MCF 10A (cell line): Measurements from ENCODE around the gene BTG1. TPM values are rescaled to one million over a fixed set of nuclear protein-coding genes. Genes with fewer than 3 reads are reported as not detected.

Experiments used
- BruUV-seq: library from RNA; stranded (reverse); fragments of 400-500 nt; replicated peaks from 2 replicates; lab custom pipeline; 2021; lab: Mats Ljungman, UMichigan
- CTCF ChIA-PET: fragments of 300-600 bp; sonication (Branson Sonifier 250); formaldehyde crosslinking; extraction: SDS; loops from one replicate; lab custom pipeline; 2021; ENCODE audit warnings: antibody characterized with exemption, inconsistent platforms; lab: Yijun Ruan, JAX
- POLR2A ChIA-PET: fragments of 300-600, 350-650 bp; sonication (Branson Sonifier 250); formaldehyde crosslinking; extraction: SDS; loops from one replicate; lab custom pipeline; 2020; ENCODE audit warnings: antibody characterized with exemption, inconsistent platforms; lab: Yijun Ruan, JAX
- DNase-seq: peaks from one replicate; pipeline ENCODE4 v3.0.0-alpha.2; 2018; ENCODE audit not compliant: unreplicated experiment
- H3K27ac Mint-ChIP-seq: one replicate; pipeline ENCODE4 v1.8.0; 2022; ENCODE audit warnings: mild to moderate bottlenecking, low read depth, mixed read lengths; ENCODE audit not compliant: unreplicated experiment
- H3K27me3 Mint-ChIP-seq: one replicate; pipeline ENCODE4 v1.8.0; 2022; ENCODE audit warnings: mixed read lengths; ENCODE audit not compliant: insufficient read depth, unreplicated experiment
- H3K36me3 Mint-ChIP-seq: one replicate; pipeline ENCODE4 v1.8.0; 2022; ENCODE audit warnings: mild to moderate bottlenecking, moderate library complexity, mixed read lengths; ENCODE audit not compliant: insufficient read depth, unreplicated experiment
- H3K4me1 Mint-ChIP-seq: one replicate; pipeline ENCODE4 v1.8.0; 2022; ENCODE audit warnings: mixed read lengths; ENCODE audit not compliant: insufficient read depth, unreplicated experiment
- H3K4me3 Mint-ChIP-seq: one replicate; pipeline ENCODE4 v1.8.0; 2022; ENCODE audit warnings: mild to moderate bottlenecking, moderate library complexity, mixed read lengths; ENCODE audit not compliant: unreplicated experiment
- H3K9me3 Mint-ChIP-seq: one replicate; pipeline ENCODE4 v1.8.0; 2022; ENCODE audit warnings: mixed read lengths; ENCODE audit not compliant: unreplicated experiment
- intact Hi-C: fragments of 100-400 bp; cut with micrococcal nuclease; formaldehyde crosslinking; loops from 2 replicates; pipeline ENCODE4 v1.14.1; 2022
- total RNA-seq: library from RNA; stranded (reverse); gene quantifications from 2 replicates; pipeline ENCODE4 v1.2.3, GENCODE V29; 2022
- TF ChIP-seq, protein P1 (sequence below): fragments of 200-600 bp; IDR thresholded peaks from one replicate; pipeline ENCODE4 v1.8.0; 2022; ENCODE audit warnings: antibody characterized with exemption, mild to moderate bottlenecking; ENCODE audit not compliant: unreplicated experiment

Gene BTG1
- total RNA-seq, 1 experiment from 2014 or later = 128 TPM

DNA sequence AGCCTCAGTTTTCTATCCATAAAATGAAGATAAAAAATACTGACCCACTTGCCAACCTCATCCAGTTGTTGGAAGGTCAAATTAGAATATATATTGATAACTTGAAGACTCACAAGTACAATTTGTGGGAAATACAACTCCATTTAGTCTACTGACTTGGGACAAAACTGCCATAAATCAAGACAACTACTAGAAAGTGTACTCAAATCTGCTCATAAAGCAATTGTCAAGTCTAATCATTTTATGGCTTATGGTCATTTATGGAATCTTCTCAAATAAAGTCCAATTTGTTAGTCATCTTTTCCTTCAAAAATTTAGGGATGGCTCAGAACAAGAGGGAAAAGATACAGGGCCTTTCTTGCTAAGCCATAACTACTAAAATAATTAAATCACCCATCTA, 7.0 kb downstream of the BTG1 start:
- Mint-ChIP-seq H3K4me3 (peak overlapping the region; percentile 89), H3K4me1 (peaks cover 49% of the 10 kb centered on the region), H3K9me3 (no peaks in the 10 kb centered on the region), H3K27me3 (no peaks in the 10 kb centered on the region), H3K27ac (peak overlapping the region; percentile 74), H3K36me3 (peaks cover 99% of the 10 kb centered on the region)
- CTCF ChIA-PET = interaction anchor here (0.6 to 2.6 kb wide), 3 partner anchors 430 to 757 kb away, joined by 3 to 22 read pairs (median 3); no protein-coding TSS in a partner anchor
- no TSS peak for BruUV-seq
- POLR2A ChIA-PET = interaction anchor here (0.6 to 10.8 kb wide), 24 partner anchors 7 to 758 kb away, joined by 3 to 198 read pairs (median 6); partner anchors contain the start of gene BTG1
- intact Hi-C loops = loop anchor here (2.0 kb wide), 1 partner anchor 104 kb away; no protein-coding TSS in a partner anchor
- no peak for DNase-seq
- TF ChIP-seq, protein P1, sequence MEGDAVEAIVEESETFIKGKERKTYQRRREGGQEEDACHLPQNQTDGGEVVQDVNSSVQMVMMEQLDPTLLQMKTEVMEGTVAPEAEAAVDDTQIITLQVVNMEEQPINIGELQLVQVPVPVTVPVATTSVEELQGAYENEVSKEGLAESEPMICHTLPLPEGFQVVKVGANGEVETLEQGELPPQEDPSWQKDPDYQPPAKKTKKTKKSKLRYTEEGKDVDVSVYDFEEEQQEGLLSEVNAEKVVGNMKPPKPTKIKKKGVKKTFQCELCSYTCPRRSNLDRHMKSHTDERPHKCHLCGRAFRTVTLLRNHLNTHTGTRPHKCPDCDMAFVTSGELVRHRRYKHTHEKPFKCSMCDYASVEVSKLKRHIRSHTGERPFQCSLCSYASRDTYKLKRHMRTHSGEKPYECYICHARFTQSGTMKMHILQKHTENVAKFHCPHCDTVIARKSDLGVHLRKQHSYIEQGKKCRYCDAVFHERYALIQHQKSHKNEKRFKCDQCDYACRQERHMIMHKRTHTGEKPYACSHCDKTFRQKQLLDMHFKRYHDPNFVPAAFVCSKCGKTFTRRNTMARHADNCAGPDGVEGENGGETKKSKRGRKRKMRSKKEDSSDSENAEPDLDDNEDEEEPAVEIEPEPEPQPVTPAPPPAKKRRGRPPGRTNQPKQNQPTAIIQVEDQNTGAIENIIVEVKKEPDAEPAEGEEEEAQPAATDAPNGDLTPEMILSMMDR = no peak

DNA sequence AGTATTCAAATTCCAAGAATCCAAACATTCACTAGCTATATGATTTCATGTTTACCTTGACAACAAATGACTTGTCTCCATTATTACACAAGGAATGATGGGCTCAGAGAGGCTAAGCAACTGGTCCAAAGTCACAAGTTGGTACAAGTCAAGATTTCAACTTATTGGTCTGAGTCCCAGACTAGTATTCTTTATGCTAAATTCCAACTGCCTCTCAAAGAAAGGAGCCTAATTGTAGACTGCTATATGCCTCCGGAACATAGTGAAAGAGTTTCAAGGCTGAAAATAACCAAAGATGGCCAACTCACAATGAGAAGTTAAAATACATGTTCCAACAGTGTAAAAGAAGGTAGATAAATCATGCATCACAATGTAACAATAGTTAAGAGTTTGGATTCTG, 7.5 kb downstream of the BTG1 start:
- no TSS peak for BruUV-seq
- Mint-ChIP-seq H3K4me3 (peak overlapping the region; percentile 89), H3K27ac (peak overlapping the region; percentile 74), H3K27me3 (no peaks in the 10 kb centered on the region), H3K9me3 (no peaks in the 10 kb centered on the region), H3K4me1 (peaks cover 54% of the 10 kb centered on the region), H3K36me3 (peaks cover 96% of the 10 kb centered on the region)
- POLR2A ChIA-PET = interaction anchor here (0.6 to 10.8 kb wide), 43 partner anchors 8 to 757 kb away, joined by 3 to 198 read pairs (median 4); partner anchors contain the start of gene BTG1
- DNase-seq = peak; percentile 74
- CTCF ChIA-PET = interaction anchor here (0.6 to 2.6 kb wide), 7 partner anchors 9 to 756 kb away, joined by 3 to 22 read pairs (median 4); no protein-coding TSS in a partner anchor
- intact Hi-C loops = loop anchor here (2.0 kb wide), 1 partner anchor 103 kb away; no protein-coding TSS in a partner anchor
- TF ChIP-seq, protein P1 = no peak

DNA sequence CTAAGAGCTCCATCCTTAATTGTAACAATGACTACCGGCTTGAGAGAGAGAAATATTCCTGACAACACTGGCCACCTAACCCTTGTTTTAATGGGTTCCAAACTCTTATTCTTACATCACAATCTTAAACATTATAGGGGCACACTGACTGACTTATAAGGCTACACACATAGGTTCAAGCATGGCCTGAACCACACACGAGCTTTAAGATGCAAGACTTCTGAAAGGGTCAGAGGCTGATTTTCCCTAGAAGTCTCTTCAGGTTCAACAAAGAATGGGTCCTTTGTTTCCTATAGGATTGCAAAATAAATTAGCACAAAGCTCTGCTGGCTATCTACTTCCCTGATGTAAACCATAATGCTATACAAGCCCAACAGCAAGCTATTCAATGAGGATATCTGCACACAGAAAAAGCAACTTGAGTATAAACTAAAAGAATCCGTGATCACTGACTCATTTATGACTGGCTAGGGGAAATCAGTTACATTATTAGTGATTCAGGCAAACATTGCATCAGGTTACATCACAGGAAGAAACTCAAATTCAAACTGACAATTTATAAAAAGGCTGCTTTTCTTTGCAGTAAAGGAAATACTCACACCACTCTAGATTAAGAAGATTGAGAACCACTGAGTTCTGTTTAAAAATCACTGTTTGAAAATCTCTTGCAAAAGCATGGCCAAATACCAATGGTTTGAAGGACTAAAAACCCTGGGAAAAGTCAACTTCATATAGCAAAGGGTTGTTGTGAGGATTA, 8.5 kb downstream of the BTG1 start:
- intact Hi-C loops = loop anchor here (2.0 kb wide), 1 partner anchor 358 kb away; no protein-coding TSS in a partner anchor
- Mint-ChIP-seq H3K4me3 (peak overlapping the region; percentile 89), H3K4me1 (peaks cover 60% of the 10 kb centered on the region), H3K27me3 (no peaks in the 10 kb centered on the region), H3K36me3 (peaks cover 90% of the 10 kb centered on the region), H3K27ac (peak overlapping the region; percentile 74), H3K9me3 (no peaks in the 10 kb centered on the region)
- ChIA-PET CTCF (interaction anchor here (0.5 to 2.6 kb wide), 15 partner anchors 8 to 1161 kb away, joined by 3 to 22 read pairs (median 3); partner anchors contain the start of gene BTG1), POLR2A (interaction anchor here (0.5 to 10.8 kb wide), 62 partner anchors 9 to 771 kb away, joined by 3 to 198 read pairs (median 4); partner anchors contain the start of gene BTG1)
- TSS peak; percentile 55 for BruUV-seq
- DNase-seq = peak; percentile 72
- TF ChIP-seq, protein P1 = no peak
